Endothelial cell of umbilical vein (primary cell): Measurements from ENCODE around the gene BPIFA2. TPM values are rescaled to one million over a fixed set of nuclear protein-coding genes. Genes with fewer than 3 reads are reported as not detected.

ENCODE experiments used
- BruUV-seq: library from RNA; stranded (reverse); fragments of 400-500 nt; replicated peaks from 2 replicates; lab custom pipeline; 2021; lab: Mats Ljungman, UMichigan
- CTCF ChIA-PET: fragments of 300-600, 350-600 bp; sonication (Branson Sonifier 250); formaldehyde crosslinking; loops from one replicate; lab custom pipeline; 2021; ENCODE audit warnings: antibody characterized with exemption, inconsistent platforms; lab: Charles Lee
- POLR2A ChIA-PET: fragments of 300-600, 350-600 bp; sonication (Branson Sonifier 250); formaldehyde crosslinking; loops from one replicate; lab custom pipeline; 2021; ENCODE audit warnings: antibody characterized with exemption, inconsistent platforms; lab: Charles Lee
- DNase-seq: peaks from one replicate; pipeline ENCODE4 v3.0.0-alpha.2; 2011; ENCODE audit warnings: low read depth, low spot score
- FAIRE-seq: peaks from 2 replicates; lab custom pipeline; 2011; peaks lifted over from hg19 to GRCh38; lab: Jason Lieb, UNC
- H2AFZ ChIP-seq: 2 replicates; pipeline ENCODE4 v1.6.0; 2012; ENCODE audit warnings: low read depth, low read length, control low read depth, inconsistent platforms
- H3K27ac ChIP-seq: 2 replicates; pipeline ENCODE4 v1.5.1; 2011; ENCODE audit warnings: low read depth, mild to moderate bottlenecking, control low read depth, low read length, moderate library complexity; ENCODE audit not compliant: insufficient read depth
- H3K27me3 ChIP-seq, 2 experiments: 2 replicates each; pipeline versions ENCODE4 v1.6.0 to v1.6.1; 2011; ENCODE audit warnings: low read length in 2 of 2, mixed read lengths in 1 of 2; ENCODE audit not compliant: control insufficient read depth in 2 of 2, insufficient read depth in 2 of 2
- H3K36me3 ChIP-seq, 2 experiments: 2 replicates in 1 of 2; 3 replicates in 1 of 2; pipeline ENCODE4 v1.5.1; 2011; ENCODE audit warnings: low read length in 2 of 2, mild to moderate bottlenecking in 1 of 2, moderate library complexity in 1 of 2; ENCODE audit not compliant: control insufficient read depth in 2 of 2, insufficient read depth in 2 of 2; ENCODE audit errors: extremely low read depth in 1 of 2
- H3K4me1 ChIP-seq: 3 replicates; pipeline ENCODE4 v1.5.1; 2011; ENCODE audit warnings: mild to moderate bottlenecking, low read length; ENCODE audit not compliant: control insufficient read depth, insufficient read depth; ENCODE audit errors: extremely low read depth
- H3K4me2 ChIP-seq: 2 replicates; pipeline ENCODE4 v1.6.1; 2011; ENCODE audit warnings: low read length, control low read depth, mixed read lengths; ENCODE audit not compliant: insufficient read depth
- H3K4me3 ChIP-seq, 3 experiments: fragments of 200-600 bp in 1 of 3; sonication (generic), shearing (Covaris generic) in 1 of 3; replicated peaks in 1 of 3; 2 replicates each; pipeline ENCODE4 v1.5.1; 2011 to 2016; ENCODE audit warnings: control low read depth in 3 of 3, low read length in 3 of 3, mild to moderate bottlenecking in 2 of 3, inconsistent platforms in 1 of 3, low read depth in 1 of 3, moderate library complexity in 1 of 3; ENCODE audit not compliant: insufficient read depth in 1 of 3
- H3K79me2 ChIP-seq: 2 replicates; pipeline ENCODE4 v1.6.0; 2012; ENCODE audit warnings: low read length, inconsistent platforms; ENCODE audit not compliant: control insufficient read depth, insufficient read depth
- H3K9ac ChIP-seq: replicated peaks from 2 replicates; pipeline ENCODE3; 2011; ENCODE audit warnings: low read length, control low read depth; ENCODE audit not compliant: insufficient read depth; ENCODE audit errors: extremely low read depth
- H3K9me1 ChIP-seq: replicated peaks from 3 replicates; pipeline ENCODE4 v1.6.0; 2011; ENCODE audit warnings: mild to moderate bottlenecking, low read length; ENCODE audit not compliant: control insufficient read depth, insufficient read depth; ENCODE audit errors: extremely low read depth
- H3K9me3 ChIP-seq: replicated peaks from 2 replicates; pipeline ENCODE4 v1.5.1; 2012; ENCODE audit warnings: low read length, inconsistent platforms; ENCODE audit not compliant: control insufficient read depth, insufficient read depth
- H4K20me1 ChIP-seq: replicated peaks from 2 replicates; pipeline ENCODE3; 2011; ENCODE audit warnings: mild to moderate bottlenecking, low read length; ENCODE audit not compliant: control insufficient read depth, insufficient read depth; ENCODE audit errors: extremely low read depth
- CTCF ChIP-seq, 2 donors: IDR thresholded peaks; 1 replicate in 1 of 2; 2 replicates in 1 of 2; pipeline ENCODE4 v1.5.1; 2011; ENCODE audit warnings: low read length in 2 of 2, mild to moderate bottlenecking in 2 of 2, moderate library complexity in 2 of 2, control low read depth in 1 of 2, inconsistent platforms in 1 of 2, low read depth in 1 of 2; ENCODE audit not compliant: insufficient read depth in 1 of 2; ENCODE audit errors: extremely low read depth in 1 of 2
- EZH2 ChIP-seq: IDR thresholded peaks from 2 replicates; pipeline ENCODE4 v1.6.1; 2012; ENCODE audit warnings: borderline replicate concordance, low read depth, mild to moderate bottlenecking, moderate library complexity, low read length, inconsistent platforms; ENCODE audit not compliant: severe bottlenecking
- FOS ChIP-seq: IDR thresholded peaks from 2 replicates; pipeline ENCODE4 v1.6.1; 2011; ENCODE audit warnings: mild to moderate bottlenecking, low read length, moderate library complexity, borderline replicate concordance; ENCODE audit not compliant: insufficient read depth
- GATA2 ChIP-seq: IDR thresholded peaks from 2 replicates; pipeline ENCODE4 v1.7.0; 2011; ENCODE audit warnings: low read depth, mild to moderate bottlenecking, moderate library complexity, mixed read lengths, low read length; ENCODE audit not compliant: insufficient read length, insufficient read depth
- JUN ChIP-seq: IDR thresholded peaks from 2 replicates; pipeline ENCODE4 v1.6.1; 2011; ENCODE audit warnings: borderline replicate concordance, low read depth; ENCODE audit not compliant: insufficient read length, insufficient read depth
- MAX ChIP-seq: IDR thresholded peaks from 2 replicates; pipeline ENCODE4 v1.6.1; 2011; ENCODE audit not compliant: insufficient read depth, insufficient read length
- MYC ChIP-seq: IDR thresholded peaks from one replicate; pipeline ENCODE4 v1.6.1; 2011; ENCODE audit warnings: mild to moderate bottlenecking, low read depth, low read length
- POLR2A ChIP-seq: IDR thresholded peaks from 2 replicates; pipeline ENCODE4 v1.6.1; 2012; ENCODE audit warnings: low read depth, mild to moderate bottlenecking, control low read depth, low read length
- POLR2AphosphoS5 ChIP-seq: IDR thresholded peaks from 2 replicates; pipeline ENCODE4 v1.6.1; 2012; ENCODE audit warnings: low read depth, mild to moderate bottlenecking, control low read depth, low read length, moderate library complexity; ENCODE audit not compliant: insufficient read depth
- dilution Hi-C: fragments of 300-500 bp; cut with MboI; formaldehyde crosslinking; loops from one replicate; pipeline ENCODE4 v1.15.0; 2019; ENCODE audit warnings: low sequenced_read_pairs; ENCODE audit not compliant: extremely low pct_ligation_motif_present
- intact Hi-C: fragments of 100-400 bp; cut with micrococcal nuclease; formaldehyde crosslinking; loops from one replicate; pipeline ENCODE4 v1.10.0; 2022
- polyA plus RNA-seq, 4 experiments: library from polyadenylated mRNA; depleted of rRNA in 3 of 4; stranded (reverse) in 3 of 4; unstranded in 1 of 4; fragments of >200 nt; gene quantifications; 2 replicates each; pipeline versions ENCODE4 v1.2.1 to v1.2.3, GENCODE V29; 2011 to 2012; ENCODE audit warnings: missing spikeins in 1 of 4
- total RNA-seq: library from RNA; stranded (reverse); gene quantifications from 2 replicates; pipeline ENCODE4 v1.2.3, GENCODE V29; 2021

Gene BPIFA2
- total and polyA plus RNA-seq, 2 donors (not counting 3 experiments of a cell fraction or from before 2014, with no cell fraction given) = not detected

- H2AFZ ChIP-seq = no peak overlapping the region
- H3K4me2 ChIP-seq = no peak overlapping the region
- H3K9me1 ChIP-seq = no peaks in the 10 kb centered on the region
- dilution Hi-C loops (no loop called here), intact Hi-C loops (no loop called here)
- H4K20me1 ChIP-seq = no peaks in the 10 kb centered on the region
- no peaks in the 10 kb centered on the region for H3K36me3 ChIP-seq
- no peaks in the 10 kb centered on the region for H3K27me3 ChIP-seq
- CTCF ChIA-PET = no interaction called here
- TF ChIP-seq GATA2 (no peak), EZH2 (no peak), JUN (no peak), POLR2AphosphoS5 (no peak), FOS (no peak), MAX (no peak), MYC (no peak), POLR2A (no peak)
- DNase-seq (no peak), FAIRE-seq (no peak)
- no peak overlapping the region for H3K4me3 ChIP-seq
- no TSS peak for BruUV-seq
- no peaks in the 10 kb centered on the region for H3K79me2 ChIP-seq
- no peak overlapping the region for H3K27ac ChIP-seq
- POLR2A ChIA-PET = no interaction called here
- H3K9me3 ChIP-seq = no peaks in the 10 kb centered on the region
- no peak overlapping the region for H3K9ac ChIP-seq
- no peaks in the 10 kb centered on the region for H3K4me1 ChIP-seq
Observed at GRCh38 chr20:33124261-33124660, 43.7 kb upstream of the BPIFA2 start.

GRCh38 chr20:33124994-33125393 is 43.0 kb upstream of the BPIFA2 start:
- Histone ChIP-seq H3K36me3 (no peaks in the 10 kb centered on the region), H3K9me1 (no peaks in the 10 kb centered on the region), H4K20me1 (no peaks in the 10 kb centered on the region), H3K79me2 (no peaks in the 10 kb centered on the region), H3K9me3 (no peaks in the 10 kb centered on the region), H3K9ac (no peak overlapping the region), H2AFZ (no peak overlapping the region), H3K27me3 (no peaks in the 10 kb centered on the region), H3K4me2 (no peak overlapping the region), H3K27ac (no peak overlapping the region), H3K4me3 (no peak overlapping the region), H3K4me1 (no peaks in the 10 kb centered on the region)
- CTCF ChIA-PET = no interaction called here
- dilution Hi-C loops = no loop called here
- intact Hi-C loops = no loop called here
- no TSS peak for BruUV-seq
- DNase-seq (no peak), FAIRE-seq (no peak)
- TF ChIP-seq JUN = no peak
- TF ChIP-seq POLR2AphosphoS5 = no peak
- no peak for TF ChIP-seq MAX
- no peak for TF ChIP-seq POLR2A
- TF ChIP-seq CTCF (IDR thresholded peaks at IDR 0.05; ENCODE audit: extremely low read depth in 1 of 2, insufficient read depth in 1 of 2, low read depth in 1 of 2, low read length in 2 of 2) = no peak
- TF ChIP-seq EZH2 = no peak
- no peak for TF ChIP-seq FOS
- no peak for TF ChIP-seq GATA2
- TF ChIP-seq MYC = no peak
- POLR2A ChIA-PET = no interaction called here
